Muscle layer of colon (tissue), 2 donors: ENCODE measurements around the gene SLC1A6.
"Not testable (repeated sequence)": the region's sequence is repeated elsewhere in the genome, so short reads cannot be mapped to it uniquely, and the experiment has no call there.

Experiments used
- H3K27ac ChIP-seq: one replicate; pipeline ENCODE4 v1.7.0; 2013; ENCODE audit warnings: low read depth, mild to moderate bottlenecking, low read length, moderate library complexity
- H3K27me3 ChIP-seq, 2 donors: one replicate each; pipeline ENCODE4 v1.7.0; 2013; ENCODE audit warnings: low read length in 2 of 2, mild to moderate bottlenecking in 2 of 2; ENCODE audit not compliant: insufficient read depth in 2 of 2, control insufficient read depth in 1 of 2
- H3K36me3 ChIP-seq: one replicate; pipeline ENCODE4 v1.7.0; 2013; ENCODE audit warnings: mild to moderate bottlenecking, low read length; ENCODE audit not compliant: insufficient read depth
- H3K4me1 ChIP-seq: one replicate; pipeline ENCODE4 v1.7.0; 2013; ENCODE audit warnings: mild to moderate bottlenecking, low read length; ENCODE audit not compliant: insufficient read depth
- H3K4me3 ChIP-seq, 2 donors: one replicate each; pipeline ENCODE4 v1.7.0; 2013; ENCODE audit warnings: low read length in 2 of 2, low read depth in 1 of 2, mild to moderate bottlenecking in 1 of 2, moderate library complexity in 1 of 2
- H3K9ac ChIP-seq: one replicate; pipeline ENCODE4 v1.7.0; 2013; ENCODE audit warnings: low read length
- H3K9me3 ChIP-seq: one replicate; pipeline ENCODE4 v1.7.0; 2013; ENCODE audit warnings: mild to moderate bottlenecking, low read length
- donor health status: abdominal sarcoma.
- donor health status: Adenocarcinoma of cecum.

The SLC1A6 gene

GRCh38 chr19:14954071-14954655 lies 25.5 kb downstream of the SLC1A6 start:
- Histone ChIP-seq H3K9me3 (no peaks in the 10 kb centered on the region), H3K36me3 (no peaks in the 10 kb centered on the region), H3K27ac (no peak overlapping the region), H3K9ac (no peak overlapping the region), H3K4me1 (no peaks in the 10 kb centered on the region), H3K27me3 (peaks cover 0 to 11% of the 10 kb centered on the region in 2 donors), H3K4me3 (no peak overlapping the region)

GRCh38 chr19:14952767-14953166 lies 26.9 kb downstream of the SLC1A6 start:
- H3K4me3 ChIP-seq, result no peak overlapping the region
- no peaks in the 10 kb centered on the region for H3K4me1 ChIP-seq
- H3K9ac ChIP-seq, result no peak overlapping the region
- H3K27ac ChIP-seq, result no peak overlapping the region
- H3K27me3 ChIP-seq, result peaks cover 0 to 11% of the 10 kb centered on the region in 2 donors
- H3K9me3 ChIP-seq, result no peaks in the 10 kb centered on the region
- no peaks in the 10 kb centered on the region for H3K36me3 ChIP-seq

GRCh38 chr19:14950421-14950820 lies 29.2 kb downstream of the SLC1A6 start:
- Histone ChIP-seq H3K27me3 (peaks cover 0 to 11% of the 10 kb centered on the region in 2 donors), H3K9ac (no peak overlapping the region), H3K9me3 (no peaks in the 10 kb centered on the region), H3K4me3 (no peak overlapping the region), H3K36me3 (no peaks in the 10 kb centered on the region), H3K4me1 (no peaks in the 10 kb centered on the region), H3K27ac (no peak overlapping the region)

- Histone ChIP-seq H3K9me3 (no peaks in the 10 kb centered on the region), H3K4me3 (no peak overlapping the region), H3K36me3 (no peaks in the 10 kb centered on the region), H3K4me1 (no peaks in the 10 kb centered on the region), H3K9ac (no peak overlapping the region), H3K27me3 (peaks cover 0 to 11% of the 10 kb centered on the region in 2 donors), H3K27ac (no peak overlapping the region)
Observed at GRCh38 chr19:14949876-14950275, 29.8 kb downstream of the SLC1A6 start.

- H3K9ac ChIP-seq, H3K4me1 ChIP-seq, H3K9me3 ChIP-seq, H3K27ac ChIP-seq, H3K4me3 ChIP-seq, H3K36me3 ChIP-seq: not testable (repeated sequence)
- peaks cover 0 to 11% of the 10 kb centered on the region in 2 donors for H3K27me3 ChIP-seq
Observed at GRCh38 chr19:14949413-14949812, 30.3 kb downstream of the SLC1A6 start.

- Histone ChIP-seq H3K27ac (no peak overlapping the region), H3K9me3 (no peaks in the 10 kb centered on the region), H3K4me1 (no peaks in the 10 kb centered on the region), H3K9ac (no peak overlapping the region), H3K27me3 (no peaks in the 10 kb centered on the region), H3K36me3 (no peaks in the 10 kb centered on the region), H3K4me3 (no peak overlapping the region)
Observed at GRCh38 chr19:14944456-14944855, 35.2 kb downstream of the SLC1A6 start.

- H3K4me3 ChIP-seq, result no peak overlapping the region
Observed at GRCh38 chr19:14943601-14944000, 36.1 kb downstream of the SLC1A6 start.

GRCh38 chr19:14941189-14941588 lies 38.5 kb downstream of the SLC1A6 start, which contains the start of gene OR7C2:
OR7C2 (plus strand) TSS chr19:14941489; CDS start chr19:14941489, 0 bp downstream.
- Histone ChIP-seq H3K36me3 (no peaks in the 10 kb centered on the region), H3K27ac (no peak within 1 kb of the TSS), H3K4me1 (no peaks in the 10 kb centered on the region), H3K27me3 (no peaks in the 10 kb centered on the region), H3K4me3 (no peak within 1 kb of the TSS), H3K9me3 (no peaks in the 10 kb centered on the region), H3K9ac (no peak within 1 kb of the TSS)

More at GRCh38 chr19:14943601-14944000, 36.1 kb downstream of the SLC1A6 start:
- H3K4me1 ChIP-seq, result no peaks in the 10 kb centered on the region
- no peaks in the 10 kb centered on the region for H3K9me3 ChIP-seq
- H3K27me3 ChIP-seq, result no peaks in the 10 kb centered on the region
- H3K9ac ChIP-seq, result no peak overlapping the region
- H3K27ac ChIP-seq, result no peak overlapping the region
- H3K36me3 ChIP-seq, result no peaks in the 10 kb centered on the region

- Histone ChIP-seq H3K4me1 (no peaks in the 10 kb centered on the region), H3K9ac (no peak overlapping the region), H3K4me3 (no peak overlapping the region), H3K36me3 (no peaks in the 10 kb centered on the region), H3K27ac (no peak overlapping the region), H3K27me3 (no peaks in the 10 kb centered on the region), H3K9me3 (no peaks in the 10 kb centered on the region)
Observed at GRCh38 chr19:14940266-14940665, 39.4 kb downstream of the SLC1A6 start.

- H3K36me3 ChIP-seq, result no peaks in the 10 kb centered on the region
- H3K9ac ChIP-seq, result no peak overlapping the region
- H3K4me1 ChIP-seq, result no peaks in the 10 kb centered on the region
- no peak overlapping the region for H3K4me3 ChIP-seq
- no peak overlapping the region for H3K27ac ChIP-seq
- no peaks in the 10 kb centered on the region for H3K27me3 ChIP-seq
- H3K9me3 ChIP-seq, result no peaks in the 10 kb centered on the region
Observed at GRCh38 chr19:14933506-14933905, 46.2 kb downstream of the SLC1A6 start.

GRCh38 chr19:14916848-14917247 lies 62.8 kb downstream of the SLC1A6 start:
- no peaks in the 10 kb centered on the region for H3K27me3 ChIP-seq

GRCh38 chr19:14915116-14915515 lies 64.5 kb downstream of the SLC1A6 start:
- no peaks in the 10 kb centered on the region for H3K4me1 ChIP-seq
- no peaks in the 10 kb centered on the region for H3K27me3 ChIP-seq
- no peaks in the 10 kb centered on the region for H3K9me3 ChIP-seq

More at GRCh38 chr19:14916848-14917247, 62.8 kb downstream of the SLC1A6 start:
- no peaks in the 10 kb centered on the region for H3K36me3 ChIP-seq
- H3K9ac ChIP-seq, result no peak overlapping the region
- no peaks in the 10 kb centered on the region for H3K4me1 ChIP-seq
- H3K4me3 ChIP-seq, result no peak overlapping the region
- no peak overlapping the region for H3K27ac ChIP-seq
- H3K9me3 ChIP-seq, result no peaks in the 10 kb centered on the region

More at GRCh38 chr19:14915116-14915515, 64.5 kb downstream of the SLC1A6 start:
- Histone ChIP-seq H3K4me3 (no peak overlapping the region), H3K27ac (no peak overlapping the region), H3K36me3 (no peaks in the 10 kb centered on the region), H3K9ac (no peak overlapping the region)
